IPS DF 6.9 (cell line): ENCODE results near the gene NFE2L2.

Experiments
- DNase-seq: peaks from one replicate; pipeline ENCODE4 v3.0.0-alpha.2; 2013; ENCODE audit warnings: low read depth, low spot score
- H3K27ac ChIP-seq: one replicate; pipeline ENCODE4 v1.5.1; 2013; ENCODE audit warnings: low read length, control low read depth
- H3K27me3 ChIP-seq: 2 replicates; pipeline ENCODE4 v1.6.1; 2013; ENCODE audit warnings: mild to moderate bottlenecking, low read length; ENCODE audit not compliant: control insufficient read depth, insufficient read depth
- H3K36me3 ChIP-seq: 2 replicates; pipeline ENCODE4 v1.6.1; 2013; ENCODE audit warnings: low read length; ENCODE audit not compliant: control insufficient read depth, insufficient read depth
- H3K4me1 ChIP-seq: 2 replicates; pipeline ENCODE4 v1.6.1; 2013; ENCODE audit warnings: low read length; ENCODE audit not compliant: control insufficient read depth, insufficient read depth
- H3K4me3 ChIP-seq: 2 replicates; pipeline ENCODE4 v1.5.1; 2013; ENCODE audit warnings: mild to moderate bottlenecking, low read length
- H3K9me3 ChIP-seq: 2 replicates; pipeline ENCODE4 v1.6.1; 2013; ENCODE audit warnings: low read length, inconsistent platforms; ENCODE audit not compliant: control insufficient read depth, insufficient read depth
- WGBS: extraction: QIAGEN DNeasy Blood & Tissue Kit; methylation state at CpG from one replicate; pipeline ENCODE4 v1.1.7; 2013; ENCODE audit warnings: mixed read lengths, missing lambda C conversion rate; ENCODE audit not compliant: insufficient read length, insufficient coverage; 5-methylcytosine and 5-hydroxymethylcytosine counted together

The NFE2L2 gene

GRCh38 chr2:177265824-177266817 lies 1.6 kb upstream of the NFE2L2 start:
- Histone ChIP-seq H3K4me3 (no peak overlapping the region), H3K27ac (no peak overlapping the region), H3K36me3 (no peaks in the 10 kb centered on the region; the same call in 1 of the 2 replicates), H3K9me3 (no peaks in the 10 kb centered on the region), H3K4me1 (no peaks in the 10 kb centered on the region; the same call in 1 of the 2 replicates), H3K27me3 (no peaks in the 10 kb centered on the region)
- DNase-seq, result no peak
- no CpG with 5 or more reads among the region's 4 CpGs for WGBS

DNA sequence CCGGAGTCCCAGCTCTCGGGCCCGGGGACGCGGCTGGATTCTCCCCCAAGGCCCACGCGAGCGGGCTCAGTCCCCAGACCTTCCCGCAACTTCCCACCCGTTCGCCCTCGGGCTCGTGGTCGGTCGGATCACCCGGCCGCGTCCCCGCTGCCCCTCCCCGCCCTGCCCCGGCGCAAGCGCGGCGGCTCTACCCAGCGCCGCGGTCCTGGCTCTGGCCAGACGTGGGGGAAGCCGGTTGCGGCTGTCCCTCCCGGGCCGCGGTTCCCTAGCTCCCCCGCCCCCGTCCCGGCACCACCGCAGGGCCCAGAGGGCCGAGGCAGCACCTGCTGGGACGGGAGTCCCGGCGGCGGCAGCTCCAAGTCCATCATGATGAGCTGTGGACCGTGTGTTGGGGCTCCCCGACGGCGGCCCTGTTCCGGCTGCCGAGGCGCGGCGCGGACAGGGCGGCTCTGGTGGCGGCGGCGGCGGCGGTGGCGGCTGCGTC lies 276 bp downstream of the NFE2L2 start:
- Histone ChIP-seq H3K27me3 (no peaks in the 10 kb centered on the region), H3K4me3 (peak overlapping the region; percentile 94), H3K27ac (no peak overlapping the region), H3K4me1 (no peaks in the 10 kb centered on the region; the same call in 1 of the 2 replicates), H3K36me3 (no peaks in the 10 kb centered on the region; the same call in 1 of the 2 replicates), H3K9me3 (no peaks in the 10 kb centered on the region)
- no peak for DNase-seq
- no CpG with 5 or more reads among the region's 61 CpGs for WGBS

GRCh38 chr2:177263451-177264208 lies 897 bp downstream of the NFE2L2 start:
- no CpG with 5 or more reads among the region's 81 CpGs for WGBS
- DNase-seq, result no peak
- no peaks in the 10 kb centered on the region; the same call in 1 of the 2 replicates for H3K36me3 ChIP-seq
- no peaks in the 10 kb centered on the region for H3K9me3 ChIP-seq
- no peaks in the 10 kb centered on the region; the same call in 1 of the 2 replicates for H3K4me1 ChIP-seq
- H3K27me3 ChIP-seq, result no peaks in the 10 kb centered on the region
- H3K27ac ChIP-seq, result no peak overlapping the region
- peak overlapping the region; percentile 94 for H3K4me3 ChIP-seq

DNA sequence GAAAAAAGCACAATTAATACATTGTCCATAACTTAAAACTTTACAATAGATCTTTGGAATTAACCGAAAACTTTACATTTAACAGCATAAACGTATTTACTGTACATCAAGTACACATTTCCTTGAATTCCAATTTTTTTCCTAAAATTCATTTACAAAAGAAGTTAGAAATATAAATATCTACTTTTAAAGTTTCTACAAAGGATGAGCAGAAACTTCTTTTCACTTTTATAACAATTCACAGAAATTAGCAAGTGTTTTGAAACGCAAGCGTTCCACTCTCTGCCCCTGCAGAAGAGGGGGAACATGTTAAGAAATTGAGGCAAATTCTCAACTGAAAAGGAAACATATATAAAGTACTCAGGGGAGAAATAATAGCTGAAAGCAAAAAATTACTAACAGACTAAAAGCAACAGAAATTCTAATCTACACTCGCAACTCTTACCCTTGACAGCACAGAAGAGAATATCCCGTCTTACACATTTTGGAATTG lies 1.5 kb downstream of the NFE2L2 start:
- 100% methylated on average over 1 of the region's 6 CpGs for WGBS
- DNase-seq, result no peak
- Histone ChIP-seq H3K27me3 (no peaks in the 10 kb centered on the region), H3K36me3 (no peaks in the 10 kb centered on the region; the same call in 1 of the 2 replicates), H3K4me1 (no peaks in the 10 kb centered on the region; the same call in 1 of the 2 replicates), H3K27ac (no peak overlapping the region), H3K9me3 (no peaks in the 10 kb centered on the region), H3K4me3 (peak overlapping the region; percentile 94; the same call in 1 of the 2 replicates)

GRCh38 chr2:177262092-177262491 lies 2.4 kb downstream of the NFE2L2 start:
- Histone ChIP-seq H3K9me3 (no peaks in the 10 kb centered on the region), H3K4me1 (no peaks in the 10 kb centered on the region; the same call in 1 of the 2 replicates), H3K27ac (no peak overlapping the region), H3K27me3 (no peaks in the 10 kb centered on the region), H3K4me3 (no peak overlapping the region), H3K36me3 (no peaks in the 10 kb centered on the region; the same call in 1 of the 2 replicates)
- no peak for DNase-seq
- no CpG with 5 or more reads among the region's 2 CpGs for WGBS

DNA sequence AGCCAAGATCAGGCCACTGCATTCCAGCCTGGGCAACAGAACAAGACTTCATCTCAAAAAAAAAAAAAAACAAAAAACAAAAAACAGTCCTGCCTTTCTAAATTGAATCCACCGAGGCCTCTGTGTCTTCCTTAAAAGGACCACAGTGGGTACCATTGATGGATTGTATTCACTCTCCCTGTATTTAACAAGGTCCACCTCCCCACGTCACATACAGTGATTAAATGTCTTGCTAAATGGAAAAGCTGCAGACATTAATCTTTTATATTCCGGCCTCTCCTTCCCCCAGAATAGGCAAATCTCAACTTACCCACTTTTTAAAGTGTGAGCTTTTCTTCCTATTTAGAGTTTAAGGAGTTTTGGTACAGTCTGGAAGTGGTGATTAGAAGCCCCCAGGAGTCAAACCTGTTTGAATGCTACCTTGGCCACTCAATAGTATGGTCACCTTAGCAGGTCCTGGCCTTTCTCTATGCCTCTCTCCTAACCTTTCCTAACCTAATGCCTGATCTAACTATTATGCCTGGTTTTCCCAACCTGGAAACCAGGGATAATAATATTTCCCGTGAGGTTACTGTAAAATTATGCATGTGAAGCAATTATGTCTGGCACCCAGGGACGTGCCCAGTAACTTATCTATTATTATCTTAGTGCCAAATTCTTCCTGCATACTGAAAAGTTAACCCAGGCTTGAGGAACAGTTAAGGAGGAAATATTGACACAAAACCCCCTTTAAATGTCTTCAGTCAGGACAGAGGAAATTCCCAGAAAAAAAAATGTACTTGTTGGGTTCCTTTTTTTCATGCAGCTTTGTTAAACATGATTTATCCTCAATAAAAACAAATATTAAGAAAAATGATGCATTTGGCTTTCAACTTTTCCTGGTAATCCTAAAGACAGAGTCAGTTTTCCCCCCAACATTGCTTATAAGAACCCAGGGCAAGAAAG lies 3.1 kb downstream of the NFE2L2 start:
- Histone ChIP-seq H3K9me3 (no peaks in the 10 kb centered on the region), H3K36me3 (no peaks in the 10 kb centered on the region; the same call in 1 of the 2 replicates), H3K27me3 (no peaks in the 10 kb centered on the region), H3K27ac (no peak overlapping the region), H3K4me3 (no peak overlapping the region), H3K4me1 (no peaks in the 10 kb centered on the region; the same call in 1 of the 2 replicates)
- WGBS, result no CpG with 5 or more reads among the region's 5 CpGs
- DNase-seq, result no peak

- Histone ChIP-seq H3K9me3 (no peaks in the 10 kb centered on the region), H3K27ac (no peak overlapping the region), H3K27me3 (no peaks in the 10 kb centered on the region), H3K36me3 (no peaks in the 10 kb centered on the region; the same call in 1 of the 2 replicates), H3K4me1 (no peaks in the 10 kb centered on the region; the same call in 1 of the 2 replicates), H3K4me3 (no peak overlapping the region)
- WGBS, result no CpG with 5 or more reads among the region's 1 CpG
- DNase-seq, result no peak
These were observed 4.1 kb downstream of the NFE2L2 start for GRCh38 chr2:177260379-177260778.

GRCh38 chr2:177258059-177258458 lies 6.5 kb downstream of the NFE2L2 start:
- H3K4me1 ChIP-seq, result peaks cover 2% of the 10 kb centered on the region; the same call in 1 of the 2 replicates
- no peak for DNase-seq
- no peaks in the 10 kb centered on the region for H3K9me3 ChIP-seq
- H3K4me3 ChIP-seq, result no peak overlapping the region
- no peak overlapping the region for H3K27ac ChIP-seq
- H3K27me3 ChIP-seq, result no peaks in the 10 kb centered on the region
- WGBS, result no CpG with 5 or more reads among the region's 2 CpGs
- no peaks in the 10 kb centered on the region for H3K36me3 ChIP-seq

DNA sequence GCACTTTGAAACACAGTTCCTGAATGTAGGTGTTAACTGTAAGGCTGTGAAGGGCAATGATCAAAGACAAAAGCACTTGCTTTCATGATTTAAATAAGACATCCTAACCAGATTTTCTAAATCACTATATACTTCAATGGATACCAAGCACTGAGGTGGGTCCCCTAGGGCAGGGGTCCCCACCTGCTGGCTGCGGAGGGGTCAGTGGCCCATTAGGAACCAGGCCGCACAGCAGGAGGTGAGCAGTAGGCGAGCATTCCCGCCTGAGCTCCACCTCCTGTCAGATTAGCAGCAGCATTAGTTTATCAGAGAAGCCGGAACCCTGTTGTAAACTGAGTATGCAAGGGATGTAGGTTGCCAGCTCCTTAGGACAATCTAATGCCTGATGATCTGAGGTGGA lies 7.1 kb downstream of the NFE2L2 start:
- Histone ChIP-seq H3K9me3 (no peaks in the 10 kb centered on the region), H3K27ac (no peak overlapping the region), H3K27me3 (no peaks in the 10 kb centered on the region), H3K4me3 (no peak overlapping the region), H3K36me3 (no peaks in the 10 kb centered on the region), H3K4me1 (peaks cover 2% of the 10 kb centered on the region; the same call in 1 of the 2 replicates)
- no peak for DNase-seq
- WGBS, result no CpG with 5 or more reads among the region's 5 CpGs
